Sigmoid colon (tissue), 7 donors: ENCODE measurements around the gene SMC4. TPM values are rescaled to one million over a fixed set of nuclear protein-coding genes. Genes with fewer than 3 reads are reported as not detected.
"Not testable (repeated sequence)": the region's sequence is repeated elsewhere in the genome, so short reads cannot be mapped to it uniquely, and the experiment has no call there.

Source experiments
- DNase-seq: peaks from one replicate; pipeline ENCODE4 v3.0.0-alpha.2; 2019
- H3K27ac ChIP-seq, 4 donors: fragments of 200-600 bp; sonication (generic); one replicate each; pipeline ENCODE4 v1.5.1; 2016 to 2019; ENCODE audit warnings: mild to moderate bottlenecking in 1 of 4
- H3K27me3 ChIP-seq, 3 donors: fragments of 200-600 bp; sonication (generic); one replicate each; pipeline ENCODE4 v1.5.1; 2019; ENCODE audit warnings: mild to moderate bottlenecking in 1 of 3
- H3K36me3 ChIP-seq, 4 donors: fragments of 200-600 bp; sonication (generic); one replicate each; pipeline ENCODE4 v1.5.1; 2016 to 2019
- H3K4me1 ChIP-seq, 4 donors: fragments of 200-600 bp; sonication (generic); one replicate each; pipeline ENCODE4 v1.5.1; 2017 to 2019
- H3K4me3 ChIP-seq, 4 donors: fragments of 200-600 bp; sonication (generic); one replicate each; pipeline ENCODE4 v1.5.1; 2017 to 2019; ENCODE audit warnings: mild to moderate bottlenecking in 2 of 4, moderate library complexity in 1 of 4
- H3K9me3 ChIP-seq, 4 donors: fragments of 200-600 bp in 3 of 4; sonication (generic) in 3 of 4; one replicate each; pipeline versions ENCODE4 v1.5.1 to v1.6.1; 2013 to 2019
- CTCF ChIP-seq, 4 experiments: fragments of 450-650 bp in 3 of 4; fragments of 200-600 bp in 1 of 4; IDR thresholded peaks; one replicate each; pipeline ENCODE4 v1.5.1; 2016 to 2019; ENCODE audit warnings: antibody characterized with exemption in 4 of 4, mild to moderate bottlenecking in 3 of 4, moderate library complexity in 2 of 4
- EP300 ChIP-seq, 4 donors: sonication (generic); formaldehyde crosslinking; IDR thresholded peaks; one replicate each; pipeline ENCODE4 v1.6.1; 2017; ENCODE audit warnings: antibody characterized with exemption in 4 of 4
- POLR2A ChIP-seq, 2 donors: fragments of 450-650 bp; IDR thresholded peaks; one replicate each; pipeline ENCODE4 v1.6.1; 2016; ENCODE audit warnings: antibody characterized with exemption in 2 of 2, mild to moderate bottlenecking in 2 of 2, moderate library complexity in 2 of 2
- POLR2AphosphoS5 ChIP-seq, 4 donors: sonication (generic); formaldehyde crosslinking; IDR thresholded peaks; one replicate each; pipeline ENCODE4 v1.6.1; 2017; ENCODE audit warnings: antibody characterized with exemption in 4 of 4
- WGBS, 2 donors: extraction: QIAGEN DNeasy Blood & Tissue Kit; methylation state at CpG; one replicate each; pipeline ENCODE4 v1.1.7; 2013; 5-methylcytosine and 5-hydroxymethylcytosine counted together
- intact Hi-C: fragments of 100-400 bp; cut with DNase I; formaldehyde crosslinking; loops from one replicate; pipeline ENCODE4 v1.15.1; 2023
- polyA plus RNA-seq, 3 donors: library from polyadenylated mRNA; stranded (reverse); fragments of 200-250 nt; gene quantifications; one replicate each; pipeline ENCODE4 v1.2.3, GENCODE V29; 2013
- total RNA-seq, 4 donors: library from RNA; depleted of rRNA; stranded (reverse); fragments of >200 nt; gene quantifications; one replicate each; pipeline ENCODE4 v1.1.0, GENCODE V29; 2016
- donor health status: healthy with polysubstance abuse.
- donor health status: Bipolar disorder and iron deficiency.
- donor health status: healthy.

SMC4 gene
- total RNA-seq (10 to 100 TPM; 25.1 to 44.6 (median 31.3) TPM), polyA plus RNA-seq (10 to 100 TPM; 13.8 to 29.2 (median 19.9) TPM)

- TF ChIP-seq POLR2AphosphoS5 (IDR thresholded peaks at IDR 0.05) = peak; percentile 64 to 90 (median 76)
- no peak for TF ChIP-seq EP300 (IDR thresholded peaks at IDR 0.05)
- no peak for TF ChIP-seq POLR2A (IDR thresholded peaks at IDR 0.05)
- TF ChIP-seq CTCF (IDR thresholded peaks at IDR 0.05) = peak in 1 of 4 experiments; percentile 14
- peak within 1 kb of the TSS; percentile 61 to 76 (median 68) for H3K4me3 ChIP-seq
- peaks cover 0 to 26% (median 19%) of the 10 kb centered on the region in 4 donors for H3K4me1 ChIP-seq
- intact Hi-C loops = loop anchor here (5.0 to 10.0 kb wide), 3 partner anchors 48 to 635 kb away; partner anchors contain the start of gene TRIM59
- H3K27ac ChIP-seq = peak within 1 kb of the TSS; percentile 84 to 90 (median 86)
- WGBS, 2 donors = 0 to 1% methylated on average over 63 of the region's 63 CpGs
- no peaks in the 10 kb centered on the region for H3K9me3 ChIP-seq
- peaks cover 0 to 36% (median 15%) of the 10 kb centered on the region in 3 donors for H3K27me3 ChIP-seq
- peak; percentile 98 for DNase-seq
- no peaks in the 10 kb centered on the region for H3K36me3 ChIP-seq
These were observed at the start of gene SMC4, which contains the start of gene IFT80 for GRCh38 chr3:160399125-160400029. Gene SMC4 (plus strand): TSS chr3:160399650. CDS start chr3:160400827, 1,177 bp downstream. Gene IFT80 (minus strand): TSS chr3:160399225. CDS start chr3:160384600, 14,625 bp downstream.

- intact Hi-C loops = no loop called here
- no peak overlapping the region for H3K27ac ChIP-seq
- no peaks in the 10 kb centered on the region for H3K27me3 ChIP-seq
- H3K9me3 ChIP-seq = no peaks in the 10 kb centered on the region
- H3K36me3 ChIP-seq = peaks cover 0 to 22% (median 0%) of the 10 kb centered on the region in 4 donors
- no peak overlapping the region for H3K4me3 ChIP-seq
- no peaks in the 10 kb centered on the region for H3K4me1 ChIP-seq
- no peak for TF ChIP-seq POLR2AphosphoS5 (IDR thresholded peaks at IDR 0.05)
- TF ChIP-seq POLR2A (IDR thresholded peaks at IDR 0.05) = no peak
- TF ChIP-seq CTCF (IDR thresholded peaks at IDR 0.05) = no peak
- no peak for TF ChIP-seq EP300 (IDR thresholded peaks at IDR 0.05)
- WGBS, 2 donors = 81 to 89% methylated on average over 4 of the region's 4 CpGs
- no peak for DNase-seq
These were observed 43.6 kb upstream of the SMC4 start for GRCh38 chr3:160355826-160356225.

GRCh38 chr3:160362896-160363295 is 36.6 kb upstream of the SMC4 start:
- WGBS, 2 donors = 85 to 91% methylated on average over 2 of the region's 2 CpGs
- intact Hi-C loops, H3K4me1 ChIP-seq: not testable (repeated sequence)

GRCh38 chr3:160365869-160366522 is 33.5 kb upstream of the SMC4 start:
- TF ChIP-seq POLR2AphosphoS5 (IDR thresholded peaks at IDR 0.05) (no peak), CTCF (IDR thresholded peaks at IDR 0.05) (no peak), POLR2A (IDR thresholded peaks at IDR 0.05) (no peak), EP300 (IDR thresholded peaks at IDR 0.05) (no peak)
- Histone ChIP-seq H3K36me3 (peaks cover 0 to 18% (median 0%) of the 10 kb centered on the region in 4 donors), H3K4me1 (no peaks in the 10 kb centered on the region), H3K9me3 (no peaks in the 10 kb centered on the region), H3K27ac (no peak overlapping the region), H3K4me3 (no peak overlapping the region), H3K27me3 (no peaks in the 10 kb centered on the region)
- DNase-seq = no peak
- intact Hi-C loops = no loop called here
- WGBS, 2 donors = 83 to 98% methylated on average over 1 of the region's 1 CpG

More at GRCh38 chr3:160362896-160363295, 36.6 kb upstream of the SMC4 start:
- H3K36me3 ChIP-seq = peaks cover 0 to 22% (median 0%) of the 10 kb centered on the region in 4 donors
- H3K27ac ChIP-seq, H3K9me3 ChIP-seq, H3K4me3 ChIP-seq, H3K27me3 ChIP-seq, DNase-seq: not testable (repeated sequence)

- no peaks in the 10 kb centered on the region for H3K27me3 ChIP-seq
- intact Hi-C loops = no loop called here
- 46 to 78% methylated on average over 2 of the region's 2 CpGs for WGBS, 2 donors
- DNase-seq = no peak
- peaks cover 0 to 29% (median under 1%) of the 10 kb centered on the region in 4 donors for H3K36me3 ChIP-seq
- H3K9me3 ChIP-seq = no peaks in the 10 kb centered on the region
- no peaks in the 10 kb centered on the region for H3K4me1 ChIP-seq
- no peak for TF ChIP-seq EP300 (IDR thresholded peaks at IDR 0.05)
- no peak for TF ChIP-seq CTCF (IDR thresholded peaks at IDR 0.05)
- TF ChIP-seq POLR2A (IDR thresholded peaks at IDR 0.05) = no peak
- no peak for TF ChIP-seq POLR2AphosphoS5 (IDR thresholded peaks at IDR 0.05)
- no peak overlapping the region for H3K27ac ChIP-seq
- H3K4me3 ChIP-seq = no peak overlapping the region
These were observed 30.6 kb upstream of the SMC4 start for GRCh38 chr3:160368804-160369203.
